Activated naive CD8-positive, alpha-beta T cell treated with anti-CD3 and anti-CD28 coated beads, Interleukin-2, amount 10 ng/mL, durations not matched to agents 7 days and 5 days (primary cell): ENCODE data around the gene SULT1C4. TPM values are rescaled to one million over a fixed set of nuclear protein-coding genes. Genes with fewer than 3 reads are reported as not detected.

Experiments used
- ATAC-seq: fragments of 150-1000 bp; cut with Tn5 transposase; one replicate; pipeline ENCODE4 v1.10.0; 2021; ENCODE audit warnings: low read depth, moderate library complexity
- POLR2A ChIA-PET: fragments of 350-600 bp; sonication (Branson Sonifier 250); formaldehyde crosslinking; loops from one replicate; lab custom pipeline; 2021; ENCODE audit warnings: antibody characterized with exemption; lab: Charles Lee
- DNase-seq: peaks from one replicate; pipeline ENCODE4 v3.0.0; 2021
- H3K27ac Mint-ChIP-seq: one replicate; pipeline ENCODE4 v1.8.0; 2022; ENCODE audit warnings: mild to moderate bottlenecking, mixed read lengths
- H3K27me3 Mint-ChIP-seq: one replicate; pipeline ENCODE4 v1.8.0; 2022; ENCODE audit warnings: mild to moderate bottlenecking, moderate library complexity, mixed read lengths
- H3K36me3 Mint-ChIP-seq: one replicate; pipeline ENCODE4 v1.8.0; 2021; ENCODE audit warnings: mild to moderate bottlenecking, mixed read lengths
- H3K4me1 Mint-ChIP-seq: one replicate; pipeline ENCODE4 v1.8.0; 2021; ENCODE audit warnings: mixed read lengths
- H3K4me3 Mint-ChIP-seq: one replicate; pipeline ENCODE4 v1.8.0; 2022; ENCODE audit warnings: mild to moderate bottlenecking, moderate library complexity, mixed read lengths
- H3K9me3 Mint-ChIP-seq: one replicate; pipeline ENCODE4 v1.8.0; 2021; ENCODE audit warnings: mixed read lengths
- total RNA-seq, 2 experiments: library from RNA; stranded (reverse); gene quantifications; one replicate each; pipeline ENCODE4 v1.2.3, GENCODE V29; 2021

SULT1C4 gene
- total RNA-seq, 2 experiments from 2014 or later, result not detected

GRCh38 chr2:108363024-108363907 lies 14.5 kb upstream of the SULT1C4 start:
- no peak for ATAC-seq
- DNase-seq, result no peak
- H3K4me1 Mint-ChIP-seq, result peaks cover 4% of the 10 kb centered on the region
- no peaks in the 10 kb centered on the region for H3K9me3 Mint-ChIP-seq
- no peak overlapping the region for H3K4me3 Mint-ChIP-seq
- POLR2A ChIA-PET, result no interaction called here
- H3K36me3 Mint-ChIP-seq, result peaks cover 2% of the 10 kb centered on the region
- H3K27ac Mint-ChIP-seq, result no peak overlapping the region
- peaks cover 17% of the 10 kb centered on the region for H3K27me3 Mint-ChIP-seq

GRCh38 chr2:108363908-108364225 lies 13.9 kb upstream of the SULT1C4 start:
- Mint-ChIP-seq H3K4me1 (peaks cover 4% of the 10 kb centered on the region), H3K27me3 (peaks cover 17% of the 10 kb centered on the region), H3K36me3 (peaks cover 2% of the 10 kb centered on the region), H3K27ac (no peak overlapping the region), H3K9me3 (no peaks in the 10 kb centered on the region), H3K4me3 (no peak overlapping the region)
- DNase-seq (no peak), ATAC-seq (no peak)
- POLR2A ChIA-PET, result no interaction called here

- Mint-ChIP-seq H3K4me3 (no peak overlapping the region), H3K9me3 (no peaks in the 10 kb centered on the region), H3K36me3 (no peaks in the 10 kb centered on the region), H3K4me1 (no peaks in the 10 kb centered on the region), H3K27ac (no peak overlapping the region), H3K27me3 (peaks cover 18% of the 10 kb centered on the region)
- POLR2A ChIA-PET, result no interaction called here
- ATAC-seq (no peak), DNase-seq (no peak)
Measured at GRCh38 chr2:108364676-108365297, 13.0 kb upstream of the SULT1C4 start.

GRCh38 chr2:108365656-108366055 lies 12.1 kb upstream of the SULT1C4 start:
- no peak overlapping the region for H3K4me3 Mint-ChIP-seq
- no peak overlapping the region for H3K27ac Mint-ChIP-seq
- no peaks in the 10 kb centered on the region for H3K9me3 Mint-ChIP-seq
- ATAC-seq (no peak), DNase-seq (no peak)
- H3K4me1 Mint-ChIP-seq, result no peaks in the 10 kb centered on the region
- POLR2A ChIA-PET, result no interaction called here
- no peaks in the 10 kb centered on the region for H3K36me3 Mint-ChIP-seq
- peaks cover 17% of the 10 kb centered on the region for H3K27me3 Mint-ChIP-seq

- no peaks in the 10 kb centered on the region for H3K4me1 Mint-ChIP-seq
- H3K36me3 Mint-ChIP-seq, result no peaks in the 10 kb centered on the region
- DNase-seq, result no peak
- no peak for ATAC-seq
- no peak overlapping the region for H3K4me3 Mint-ChIP-seq
- POLR2A ChIA-PET, result no interaction called here
- H3K27ac Mint-ChIP-seq, result no peak overlapping the region
- H3K27me3 Mint-ChIP-seq, result peaks cover 9% of the 10 kb centered on the region
- no peaks in the 10 kb centered on the region for H3K9me3 Mint-ChIP-seq
Measured at GRCh38 chr2:108367014-108367413, 10.7 kb upstream of the SULT1C4 start.

- POLR2A ChIA-PET, result no interaction called here
- Mint-ChIP-seq H3K27ac (no peak overlapping the region), H3K4me1 (no peaks in the 10 kb centered on the region), H3K4me3 (no peak overlapping the region), H3K36me3 (no peaks in the 10 kb centered on the region), H3K27me3 (peaks cover 9% of the 10 kb centered on the region), H3K9me3 (no peaks in the 10 kb centered on the region)
- ATAC-seq (no peak), DNase-seq (no peak)
Measured at GRCh38 chr2:108367561-108368175, 10.1 kb upstream of the SULT1C4 start.

- no peak for ATAC-seq
Measured at GRCh38 chr2:108369153-108369552, 8.6 kb upstream of the SULT1C4 start.

GRCh38 chr2:108370080-108370479 lies 7.7 kb upstream of the SULT1C4 start:
- no peak overlapping the region for H3K27ac Mint-ChIP-seq
- H3K4me3 Mint-ChIP-seq, result no peak overlapping the region
- no peaks in the 10 kb centered on the region for H3K9me3 Mint-ChIP-seq
- H3K36me3 Mint-ChIP-seq, result no peaks in the 10 kb centered on the region
- DNase-seq (no peak), ATAC-seq (no peak)
- peaks cover 8% of the 10 kb centered on the region for H3K27me3 Mint-ChIP-seq
- POLR2A ChIA-PET, result no interaction called here
- no peaks in the 10 kb centered on the region for H3K4me1 Mint-ChIP-seq

More at GRCh38 chr2:108369153-108369552, 8.6 kb upstream of the SULT1C4 start:
- H3K9me3 Mint-ChIP-seq, result no peaks in the 10 kb centered on the region
- H3K4me3 Mint-ChIP-seq, result no peak overlapping the region
- POLR2A ChIA-PET, result no interaction called here
- H3K4me1 Mint-ChIP-seq, result no peaks in the 10 kb centered on the region
- H3K27me3 Mint-ChIP-seq, result peaks cover 12% of the 10 kb centered on the region
- H3K27ac Mint-ChIP-seq, result no peak overlapping the region
- no peaks in the 10 kb centered on the region for H3K36me3 Mint-ChIP-seq
- no peak for DNase-seq

GRCh38 chr2:108376774-108377173 lies 980 bp upstream of the SULT1C4 start:
- ATAC-seq, result no peak
- POLR2A ChIA-PET, result no interaction called here
- H3K27ac Mint-ChIP-seq, result no peak overlapping the region
- H3K9me3 Mint-ChIP-seq, result no peaks in the 10 kb centered on the region
- H3K27me3 Mint-ChIP-seq, result peaks cover 8% of the 10 kb centered on the region
- H3K4me1 Mint-ChIP-seq, result no peaks in the 10 kb centered on the region
- no peak for DNase-seq
- no peaks in the 10 kb centered on the region for H3K36me3 Mint-ChIP-seq
- H3K4me3 Mint-ChIP-seq, result no peak overlapping the region

GRCh38 chr2:108377401-108377800 lies 353 bp upstream of the SULT1C4 start:
- Mint-ChIP-seq H3K4me1 (no peaks in the 10 kb centered on the region), H3K36me3 (no peaks in the 10 kb centered on the region), H3K27me3 (peaks cover 8% of the 10 kb centered on the region), H3K9me3 (no peaks in the 10 kb centered on the region), H3K4me3 (no peak overlapping the region), H3K27ac (no peak overlapping the region)
- POLR2A ChIA-PET, result no interaction called here
- no peak for DNase-seq
- no peak for ATAC-seq

GRCh38 chr2:108378851-108379250 lies 1.1 kb downstream of the SULT1C4 start:
- Mint-ChIP-seq H3K36me3 (no peaks in the 10 kb centered on the region), H3K4me3 (no peak overlapping the region), H3K27ac (no peak overlapping the region), H3K4me1 (no peaks in the 10 kb centered on the region), H3K9me3 (peaks cover 2% of the 10 kb centered on the region), H3K27me3 (peaks cover 8% of the 10 kb centered on the region)
- ATAC-seq (no peak), DNase-seq (no peak)
- POLR2A ChIA-PET, result no interaction called here

- POLR2A ChIA-PET, result no interaction called here
- Mint-ChIP-seq H3K4me3 (no peak overlapping the region), H3K27ac (no peak overlapping the region), H3K4me1 (peaks cover 2% of the 10 kb centered on the region), H3K9me3 (peaks cover 2% of the 10 kb centered on the region), H3K36me3 (no peaks in the 10 kb centered on the region), H3K27me3 (peaks cover 7% of the 10 kb centered on the region)
- ATAC-seq, result no peak
- DNase-seq, result no peak
Measured at GRCh38 chr2:108382196-108382595, 4.4 kb downstream of the SULT1C4 start.

- POLR2A ChIA-PET, result no interaction called here
- no peak overlapping the region for H3K4me3 Mint-ChIP-seq
- ATAC-seq (no peak), DNase-seq (no peak)
- no peak overlapping the region for H3K27ac Mint-ChIP-seq
- H3K27me3 Mint-ChIP-seq, result peaks cover 5% of the 10 kb centered on the region
- H3K9me3 Mint-ChIP-seq, result peaks cover 2% of the 10 kb centered on the region
- H3K4me1 Mint-ChIP-seq, result peaks cover 2% of the 10 kb centered on the region
- no peaks in the 10 kb centered on the region for H3K36me3 Mint-ChIP-seq
Measured at GRCh38 chr2:108383146-108383830, 5.5 kb downstream of the SULT1C4 start.
